ENCODE data around the gene SMIM15. TPM values are rescaled to one million over a fixed set of nuclear protein-coding genes. Genes with fewer than 3 reads are reported as not detected.
"Not testable (repeated sequence)": the region's sequence is repeated elsewhere in the genome, so short reads cannot be mapped to it uniquely, and the experiment has no call there.

The SMIM15 gene
- total and polyA plus RNA-seq, 2 donors (not counting 1 experiment from before 2014, with no cell fraction given) = 5.7 to 29.8 TPM

DNA sequence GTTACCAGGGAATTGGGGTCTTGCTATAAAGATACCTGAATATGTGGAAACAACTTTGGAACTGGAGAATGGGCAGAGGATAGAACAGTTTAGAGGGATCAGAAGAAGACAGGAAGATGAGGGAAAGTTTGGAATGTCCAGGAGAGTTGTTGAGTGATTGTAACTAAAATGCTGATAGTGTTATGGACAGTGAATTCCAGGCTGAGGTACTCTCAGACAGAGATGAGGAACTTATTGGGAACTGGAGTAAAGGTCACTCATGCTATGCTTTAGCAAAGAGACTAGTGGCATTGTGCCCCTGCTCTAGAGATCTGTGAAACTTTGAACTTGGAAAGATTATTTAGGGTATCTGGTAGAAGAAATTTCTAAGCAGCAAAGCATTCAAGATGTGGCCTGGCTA, 25.1 kb upstream of the SMIM15 start:
- DNase-seq; H3K4me2 ChIP-seq (replicated peaks; ENCODE audit: low read depth, low read length, poor library complexity, severe bottlenecking); POLR2A ChIA-PET; H3K36me3 ChIP-seq (replicated peaks in 1 of 2; ENCODE audit: control extremely low read depth in 1 of 2, control insufficient read depth in 1 of 2, extremely low read depth in 1 of 2, insufficient read depth in 2 of 2, low read length in 1 of 2); H3K9ac ChIP-seq (ENCODE audit: low read length); H3K27ac Mint-ChIP-seq; H3K27me3 ChIP-seq (replicated peaks in 1 of 4; ENCODE audit: control extremely low read depth in 1 of 4, control insufficient read depth in 3 of 4, insufficient read depth in 4 of 4, low read length in 3 of 4); H3K79me2 ChIP-seq (ENCODE audit: control insufficient read depth, insufficient read depth, low read length); intact Hi-C loops (cut with micrococcal nuclease); CTCF ChIA-PET; H4K20me1 ChIP-seq (ENCODE audit: control insufficient read depth, insufficient read depth, low read length, poor library complexity, severe bottlenecking); H3K4me3 ChIP-seq (ENCODE audit: control extremely low read depth in 1 of 5, extremely low read depth in 1 of 5, insufficient read depth in 1 of 5, low read depth in 2 of 5, low read length in 4 of 5); ATAC-seq (ENCODE audit: low read depth); H3K9me3 ChIP-seq (ENCODE audit: control extremely low read depth in 1 of 3, control insufficient read depth in 2 of 3, insufficient read depth in 1 of 3, low read length in 2 of 3); H2AFZ ChIP-seq (ENCODE audit: insufficient read depth, low read depth, low read length, poor library complexity, severe bottlenecking); H3K27ac ChIP-seq (ENCODE audit: low read length in 2 of 2); H3K9me3 Mint-ChIP-seq (ENCODE audit: insufficient read depth); H3K4me3 Mint-ChIP-seq; H3K4me1 ChIP-seq (ENCODE audit: control insufficient read depth in 2 of 2, insufficient read depth in 2 of 2, low read length in 2 of 2): not testable (repeated sequence)
- Mint-ChIP-seq H3K4me1 (peaks cover 11% of the 10 kb centered on the region), H3K27me3 (peaks cover 11% of the 10 kb centered on the region)

DNA sequence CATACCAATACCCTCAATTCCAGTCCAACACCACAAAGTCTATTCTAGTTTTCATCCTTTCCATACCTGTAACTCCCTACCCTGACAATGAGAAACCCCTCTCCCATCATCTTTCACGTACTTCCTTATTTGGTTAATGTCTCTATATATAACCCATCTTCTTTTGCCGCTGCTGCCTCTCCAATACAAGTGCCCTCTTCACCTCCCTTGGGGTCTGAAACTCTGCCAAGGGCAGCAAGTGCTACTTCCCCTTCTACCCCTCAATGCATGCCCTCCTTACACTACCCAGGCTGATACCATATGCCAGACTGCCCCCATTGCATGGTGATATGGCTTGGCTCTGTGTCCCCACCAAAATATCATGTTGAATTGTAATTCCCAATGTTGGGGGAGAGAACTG, 24.4 kb upstream of the SMIM15 start:
- intact Hi-C loops (cut with micrococcal nuclease) = no loop called here
- Mint-ChIP-seq H3K27me3 (peaks cover 5% of the 10 kb centered on the region), H3K4me1 (peaks cover 11% of the 10 kb centered on the region), H3K9me3 (ENCODE audit: insufficient read depth) (peaks cover 2% of the 10 kb centered on the region), H3K27ac (no peak overlapping the region), H3K4me3 (no peak overlapping the region)
- Histone ChIP-seq H3K79me2 (ENCODE audit: control insufficient read depth, insufficient read depth, low read length) (no peaks in the 10 kb centered on the region), H3K9me3 (ENCODE audit: control extremely low read depth in 1 of 3, control insufficient read depth in 2 of 3, insufficient read depth in 1 of 3, low read length in 2 of 3) (no peaks in the 10 kb centered on the region), H3K4me3 (ENCODE audit: control extremely low read depth in 1 of 5, extremely low read depth in 1 of 5, insufficient read depth in 1 of 5, low read depth in 2 of 5, low read length in 4 of 5) (no peak overlapping the region), H3K36me3 (replicated peaks in 1 of 2; ENCODE audit: control extremely low read depth in 1 of 2, control insufficient read depth in 1 of 2, extremely low read depth in 1 of 2, insufficient read depth in 2 of 2, low read length in 1 of 2) (no peaks in the 10 kb centered on the region), H3K27ac (ENCODE audit: low read length in 2 of 2) (no peak overlapping the region), H3K27me3 (replicated peaks in 1 of 4; ENCODE audit: control extremely low read depth in 1 of 4, control insufficient read depth in 3 of 4, insufficient read depth in 4 of 4, low read length in 3 of 4) (no peaks in the 10 kb centered on the region), H4K20me1 (ENCODE audit: control insufficient read depth, insufficient read depth, low read length, poor library complexity, severe bottlenecking) (no peaks in the 10 kb centered on the region), H2AFZ (ENCODE audit: insufficient read depth, low read depth, low read length, poor library complexity, severe bottlenecking) (no peak overlapping the region), H3K4me1 (ENCODE audit: control insufficient read depth in 2 of 2, insufficient read depth in 2 of 2, low read length in 2 of 2) (no peaks in the 10 kb centered on the region), H3K9ac (ENCODE audit: low read length) (no peak overlapping the region), H3K4me2 (replicated peaks; ENCODE audit: low read depth, low read length, poor library complexity, severe bottlenecking) (no peak overlapping the region)
- ChIA-PET POLR2A (no interaction called here), CTCF (no interaction called here)
- WGBS (ENCODE audit: insufficient coverage) = 18% methylated on average over 2 of the region's 2 CpGs
- no peak for TF ChIP-seq EZH2 (IDR thresholded peaks at IDR 0.05; ENCODE audit: borderline replicate concordance, insufficient read depth, low read depth, low read length, poor library complexity, severe bottlenecking)
- TF ChIP-seq, protein P1, sequence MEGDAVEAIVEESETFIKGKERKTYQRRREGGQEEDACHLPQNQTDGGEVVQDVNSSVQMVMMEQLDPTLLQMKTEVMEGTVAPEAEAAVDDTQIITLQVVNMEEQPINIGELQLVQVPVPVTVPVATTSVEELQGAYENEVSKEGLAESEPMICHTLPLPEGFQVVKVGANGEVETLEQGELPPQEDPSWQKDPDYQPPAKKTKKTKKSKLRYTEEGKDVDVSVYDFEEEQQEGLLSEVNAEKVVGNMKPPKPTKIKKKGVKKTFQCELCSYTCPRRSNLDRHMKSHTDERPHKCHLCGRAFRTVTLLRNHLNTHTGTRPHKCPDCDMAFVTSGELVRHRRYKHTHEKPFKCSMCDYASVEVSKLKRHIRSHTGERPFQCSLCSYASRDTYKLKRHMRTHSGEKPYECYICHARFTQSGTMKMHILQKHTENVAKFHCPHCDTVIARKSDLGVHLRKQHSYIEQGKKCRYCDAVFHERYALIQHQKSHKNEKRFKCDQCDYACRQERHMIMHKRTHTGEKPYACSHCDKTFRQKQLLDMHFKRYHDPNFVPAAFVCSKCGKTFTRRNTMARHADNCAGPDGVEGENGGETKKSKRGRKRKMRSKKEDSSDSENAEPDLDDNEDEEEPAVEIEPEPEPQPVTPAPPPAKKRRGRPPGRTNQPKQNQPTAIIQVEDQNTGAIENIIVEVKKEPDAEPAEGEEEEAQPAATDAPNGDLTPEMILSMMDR (IDR thresholded peaks at IDR 0.05) = no peak
- ATAC-seq (ENCODE audit: low read depth) (no peak), DNase-seq (no peak)

Data from B cell (primary cell).